ENCODE measurements around the gene UQCR10.

GRCh38 chr22:29750029-29750428 lies 17.1 kb upstream of the UQCR10 start:
- TF ChIP-seq, protein P1, sequence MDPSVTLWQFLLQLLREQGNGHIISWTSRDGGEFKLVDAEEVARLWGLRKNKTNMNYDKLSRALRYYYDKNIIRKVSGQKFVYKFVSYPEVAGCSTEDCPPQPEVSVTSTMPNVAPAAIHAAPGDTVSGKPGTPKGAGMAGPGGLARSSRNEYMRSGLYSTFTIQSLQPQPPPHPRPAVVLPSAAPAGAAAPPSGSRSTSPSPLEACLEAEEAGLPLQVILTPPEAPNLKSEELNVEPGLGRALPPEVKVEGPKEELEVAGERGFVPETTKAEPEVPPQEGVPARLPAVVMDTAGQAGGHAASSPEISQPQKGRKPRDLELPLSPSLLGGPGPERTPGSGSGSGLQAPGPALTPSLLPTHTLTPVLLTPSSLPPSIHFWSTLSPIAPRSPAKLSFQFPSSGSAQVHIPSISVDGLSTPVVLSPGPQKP (IDR thresholded peaks at IDR 0.05; ENCODE audit: borderline replicate concordance, low read depth, low read length), result no peak
- TF ChIP-seq CTCF (conservative IDR thresholded peaks at IDR 0.05; ENCODE audit: low read depth, low read length), result no peak
- TF ChIP-seq USF2 (IDR thresholded peaks at IDR 0.05; ENCODE audit: low read depth, low read length), result no peak
- TF ChIP-seq BHLHE40 (IDR thresholded peaks at IDR 0.05; ENCODE audit: low read depth, low read length), result no peak
- no peak for TF ChIP-seq MAFK (IDR thresholded peaks at IDR 0.05; ENCODE audit: low read depth, low read length)
- no peak for TF ChIP-seq CHD1 (IDR thresholded peaks at IDR 0.05; ENCODE audit: low read depth, low read length)
- no peak for TF ChIP-seq MAZ (IDR thresholded peaks at IDR 0.05; ENCODE audit: borderline replicate concordance, low read depth, low read length)
- no peak for TF ChIP-seq POLR2A (IDR thresholded peaks at IDR 0.05; ENCODE audit: low read depth, low read length)
- TF ChIP-seq RFX5 (IDR thresholded peaks at IDR 0.05; ENCODE audit: low read depth, low read length), result no peak
- TF ChIP-seq RCOR1 (IDR thresholded peaks at IDR 0.05; ENCODE audit: insufficient replicate concordance, low read length), result no peak
- TF ChIP-seq CEBPB (IDR thresholded peaks at IDR 0.05; ENCODE audit: low read depth, low read length), result no peak
- no peak for TF ChIP-seq MXI1 (IDR thresholded peaks at IDR 0.05; ENCODE audit: borderline replicate concordance, low read depth, low read length)
- no peak for TF ChIP-seq FOS (IDR thresholded peaks at IDR 0.05; ENCODE audit: low read depth, low read length)
- no peak for TF ChIP-seq NFE2L2 (IDR thresholded peaks at IDR 0.05; ENCODE audit: low read depth, low read length)
